HepG2 (cell line): ENCODE results near the gene ADCY9. TPM values are rescaled to one million over a fixed set of nuclear protein-coding genes. Genes with fewer than 3 reads are reported as not detected.

Experiments
- ARID5B ChIP-seq: IDR thresholded peaks from 2 replicates; pipeline ENCODE4 v1.4.0; 2020; ENCODE audit warnings: mild to moderate bottlenecking, missing genetic modification reagents
- GATAD2A ChIP-seq: IDR thresholded peaks from 2 replicates; pipeline ENCODE4 v1.6.1; 2016
- KMT2A ChIP-seq: sonication (generic); formaldehyde crosslinking; IDR thresholded peaks from 2 replicates; pipeline ENCODE4 v1.4.0; 2020; ENCODE audit warnings: missing genetic modification reagents
- MYNN ChIP-seq: sonication (generic); formaldehyde crosslinking; IDR thresholded peaks from 2 replicates; pipeline ENCODE4 v1.4.0; 2020; ENCODE audit warnings: mild to moderate bottlenecking, low read depth, missing genetic modification reagents
- PBX2 ChIP-seq: IDR thresholded peaks from 2 replicates; pipeline ENCODE4 v1.6.1; 2016; ENCODE audit warnings: control low read depth
- PITX1 ChIP-seq: sonication (generic); formaldehyde crosslinking; IDR thresholded peaks from 2 replicates; pipeline ENCODE4 v1.5.1; 2020; ENCODE audit warnings: mild to moderate bottlenecking, missing genetic modification reagents
- POGK ChIP-seq: sonication (generic); formaldehyde crosslinking; conservative IDR thresholded peaks from 2 replicates; pipeline ENCODE4 v1.8.0; 2022; ENCODE audit warnings: mild to moderate bottlenecking, moderate library complexity, missing genetic modification reagents
- SKI ChIP-seq: fragments of 450-650 bp; IDR thresholded peaks from one replicate; pipeline ENCODE4 v1.6.1; 2018; ENCODE audit warnings: mild to moderate bottlenecking; ENCODE audit not compliant: partially characterized antibody
- SP4 ChIP-seq: sonication (generic); formaldehyde crosslinking; IDR thresholded peaks from 2 replicates; pipeline ENCODE4 v1.8.1; 2023; ENCODE audit warnings: mild to moderate bottlenecking, missing genetic modification reagents
- SPEN ChIP-seq: sonication (generic); formaldehyde crosslinking; IDR thresholded peaks from 2 replicates; pipeline ENCODE4 v1.5.1; 2020; ENCODE audit warnings: low read depth, mild to moderate bottlenecking, missing genetic modification reagents
- SYNCRIP ChIP-seq: fragments of 200-400 bp; formaldehyde crosslinking; IDR thresholded peaks from 2 replicates; pipeline ENCODE4 v1.6.1; 2018; ENCODE audit warnings: mild to moderate bottlenecking, low read depth, low read length; ENCODE audit not compliant: insufficient read depth
- ZFP1 ChIP-seq: IDR thresholded peaks from 2 replicates; pipeline ENCODE4 v1.6.1; 2016
- ZGPAT ChIP-seq: IDR thresholded peaks from 2 replicates; pipeline ENCODE4 v1.6.1; 2016; ENCODE audit warnings: mild to moderate bottlenecking
- ZNF510 ChIP-seq: sonication (generic); formaldehyde crosslinking; IDR thresholded peaks from 2 replicates; pipeline ENCODE4 v1.4.0; 2020; ENCODE audit warnings: low read depth, mild to moderate bottlenecking, missing genetic modification reagents
- ZNF546 ChIP-seq: sonication (generic); formaldehyde crosslinking; conservative IDR thresholded peaks from 2 replicates; pipeline ENCODE4 v1.8.1; 2023; ENCODE audit warnings: mild to moderate bottlenecking, missing genetic modification reagents
- ZNF687 ChIP-seq: sonication (generic); formaldehyde crosslinking; IDR thresholded peaks from 2 replicates; pipeline ENCODE4 v1.5.1; 2020; ENCODE audit warnings: mild to moderate bottlenecking, missing genetic modification reagents, moderate library complexity
- ZNF746 ChIP-seq: sonication (generic); formaldehyde crosslinking; IDR thresholded peaks from 2 replicates; pipeline ENCODE4 v1.8.0; 2022; ENCODE audit warnings: mild to moderate bottlenecking, missing genetic modification reagents
- polyA plus RNA-seq, 8 experiments: library from polyadenylated mRNA; depleted of rRNA in 3 of 8; stranded (reverse) in 7 of 8; unstranded in 1 of 8; fragments of >200 nt; fragmentation: Illumina TruSeq in 4 of 8; extraction: Trizol in 4 of 8; gene quantifications; 2 replicates each; pipeline versions ENCODE4 v1.2.1 to v1.2.3, GENCODE V29; 2011 to 2016; ENCODE audit warnings: low read depth in 4 of 8, missing spikeins in 1 of 8, mixed read lengths in 1 of 8; ENCODE audit not compliant: insufficient read depth in 1 of 8
- total RNA-seq, 5 experiments: library from RNA; depleted of rRNA; stranded (reverse); fragments of >200 nt; fragmentation: Illumina TruSeq; extraction: Trizol; gene quantifications; 2 replicates each; pipeline ENCODE4 v1.2.3, GENCODE V29; 2016; ENCODE audit warnings: low read depth in 1 of 5

The ADCY9 gene
- total and polyA plus RNA-seq, 2 of the 13 experiments (the other 11 are each of a cell fraction or from before 2014, with no cell fraction given): 11.2 to 13.9 TPM

- TF ChIP-seq ZNF687 (CRISPR knock-in tag): peak; percentile 51; the same call in 1 of the 2 replicates
- TF ChIP-seq MYNN (CRISPR knock-in tag): no peak
- TF ChIP-seq SYNCRIP: no peak
- TF ChIP-seq PITX1 (CRISPR knock-in tag): peak; percentile 69; the same call in 1 of the 2 replicates
- TF ChIP-seq SKI: no peak
- 0 out of 2 replicates have a peak, but pooled peaks have one; percentile 38 for TF ChIP-seq ZFP1
- TF ChIP-seq SP4: 0 out of 2 replicates have a peak, but pooled peaks have one; percentile 9
- 0 out of 2 replicates have a peak, but pooled peaks have one; percentile 23 for TF ChIP-seq POGK
- peak; percentile 76 for TF ChIP-seq GATAD2A
- TF ChIP-seq PBX2 (CRISPR knock-in tag): 0 out of 2 replicates have a peak, but pooled peaks have one; percentile 21
- peak; percentile 76; the same call in 1 of the 2 replicates for TF ChIP-seq SPEN (CRISPR knock-in tag)
- TF ChIP-seq ARID5B (CRISPR knock-in tag): peak; percentile 83
- TF ChIP-seq ZGPAT: no peak
- no peak for TF ChIP-seq ZNF510 (CRISPR knock-in tag)
- TF ChIP-seq ZNF746 (CRISPR knock-in tag): no peak
- peak; percentile 88; the same call in 1 of the 2 replicates for TF ChIP-seq KMT2A (CRISPR knock-in tag)
- TF ChIP-seq ZNF546 (CRISPR knock-in tag): no peak
Observed at GRCh38 chr16:4094127-4094773, 22.0 kb downstream of the ADCY9 start (continued).
